Caco-2 (cell line): ENCODE data around the gene SART3. TPM values are rescaled to one million over a fixed set of nuclear protein-coding genes. Genes with fewer than 3 reads are reported as not detected.

Experiments
- BruUV-seq: library from RNA; stranded (reverse); fragments of 400-500 nt; replicated peaks from 2 replicates; lab custom pipeline; 2021; lab: Mats Ljungman, UMichigan
- CTCF ChIA-PET: fragments of 300-600 bp; sonication (Branson Sonifier 250); formaldehyde crosslinking; loops from one replicate; lab custom pipeline; 2022; ENCODE audit warnings: antibody characterized with exemption; lab: Charles Lee
- POLR2A ChIA-PET: fragments of 300-600 bp; sonication (Branson Sonifier 250); formaldehyde crosslinking; loops from one replicate; lab custom pipeline; 2022; ENCODE audit warnings: antibody characterized with exemption; lab: Charles Lee
- DNase-seq, 2 experiments: peaks; one replicate each; pipeline versions ENCODE4 v3.0.0 to v3.0.0-alpha.2; 2020 to 2022
- H3K27me3 ChIP-seq: replicated peaks from 2 replicates; pipeline ENCODE4 v1.6.0; 2011; ENCODE audit warnings: low read length; ENCODE audit not compliant: control insufficient read depth, insufficient read depth
- H3K36me3 ChIP-seq: 2 replicates; pipeline ENCODE4 v1.5.1; 2011; ENCODE audit warnings: low read length; ENCODE audit not compliant: control insufficient read depth, insufficient read depth
- H3K4me1 ChIP-seq: fragments of 250-450 bp; sonication (Bioruptor Pico); 2 replicates; pipeline ENCODE4 v1.5.1; 2020; ENCODE audit warnings: mild to moderate bottlenecking
- H3K4me3 ChIP-seq: 2 replicates; pipeline ENCODE4 v1.5.1; 2011; ENCODE audit warnings: low read depth, mild to moderate bottlenecking, control low read depth, low read length
- H3K9me3 ChIP-seq: fragments of 250-450 bp; sonication (Bioruptor Pico); 2 replicates; pipeline ENCODE4 v1.5.1; 2020; ENCODE audit warnings: mild to moderate bottlenecking, moderate library complexity
- H3K27ac Mint-ChIP-seq: one replicate; pipeline ENCODE4 v1.8.0; 2022; ENCODE audit warnings: mixed read lengths; ENCODE audit not compliant: unreplicated experiment
- H3K27me3 Mint-ChIP-seq: one replicate; pipeline ENCODE4 v1.8.0; 2022; ENCODE audit warnings: mixed read lengths; ENCODE audit not compliant: insufficient read depth, unreplicated experiment
- H3K36me3 Mint-ChIP-seq: one replicate; pipeline ENCODE4 v1.8.0; 2022; ENCODE audit warnings: mild to moderate bottlenecking, mixed read lengths; ENCODE audit not compliant: insufficient read depth, unreplicated experiment
- H3K4me1 Mint-ChIP-seq: one replicate; pipeline ENCODE4 v1.8.0; 2022; ENCODE audit warnings: low read depth, mixed read lengths; ENCODE audit not compliant: unreplicated experiment
- H3K4me3 Mint-ChIP-seq: one replicate; pipeline ENCODE4 v1.8.0; 2022; ENCODE audit warnings: mild to moderate bottlenecking, moderate library complexity, mixed read lengths; ENCODE audit not compliant: unreplicated experiment
- H3K9me3 Mint-ChIP-seq: one replicate; pipeline ENCODE4 v1.8.0; 2022; ENCODE audit warnings: mixed read lengths; ENCODE audit not compliant: unreplicated experiment
- intact Hi-C: fragments of 100-400 bp; cut with micrococcal nuclease; formaldehyde crosslinking; loops from one replicate; pipeline ENCODE4 v1.10.0; 2022; ENCODE audit not compliant: unreplicated experiment
- total RNA-seq: library from RNA; stranded (reverse); gene quantifications from 2 replicates; pipeline ENCODE4 v1.2.3, GENCODE V29; 2022
- TF ChIP-seq, protein P1 (sequence below), 2 experiments: fragments of 200-600 bp in 1 of 2; IDR thresholded peaks; 1 replicate in 1 of 2; 2 replicates in 1 of 2; pipeline versions ENCODE4 v1.5.1 to v1.8.0; 2011 to 2022; ENCODE audit warnings: antibody characterized with exemption in 1 of 2, control low read depth in 1 of 2, inconsistent platforms in 1 of 2, low read depth in 1 of 2, low read length in 1 of 2, mild to moderate bottlenecking in 1 of 2, moderate library complexity in 1 of 2; ENCODE audit not compliant: insufficient read depth in 1 of 2, severe bottlenecking in 1 of 2, unreplicated experiment in 1 of 2

Gene SART3
- total RNA-seq, 1 experiment from 2014 or later: 77.3 TPM

DNA sequence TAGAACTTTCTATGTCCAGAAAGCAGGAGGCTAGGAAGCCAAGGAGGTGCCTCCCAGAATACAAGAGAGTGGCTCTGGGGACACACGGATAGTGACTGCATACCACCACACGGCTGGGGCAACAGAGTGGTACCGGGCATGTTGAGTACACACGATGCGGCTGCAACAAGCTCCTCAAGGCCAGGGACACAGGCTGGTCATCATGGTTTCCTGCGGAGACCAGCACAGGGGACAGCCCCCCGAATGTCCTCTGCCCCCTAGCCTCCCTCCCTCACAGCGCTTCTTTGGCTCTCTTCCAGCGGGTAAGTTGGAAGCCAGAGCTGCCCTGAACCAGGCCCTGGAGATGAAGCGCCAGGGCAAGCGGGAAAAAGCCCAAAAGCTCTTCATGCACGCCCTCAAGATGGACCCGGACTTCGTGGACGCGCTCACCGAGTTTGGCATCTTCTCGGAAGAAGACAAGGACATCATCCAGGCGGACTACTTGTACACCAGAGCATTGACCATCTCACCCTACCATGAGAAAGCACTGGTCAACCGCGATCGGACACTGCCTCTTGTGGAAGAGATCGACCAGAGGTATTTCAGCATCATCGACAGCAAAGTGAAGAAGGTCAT, 42.8 kb downstream of the SART3 start:
- H3K36me3 ChIP-seq: peaks cover 1% of the 10 kb centered on the region; the same call in 1 of the 2 replicates
- peaks cover 83% of the 10 kb centered on the region for H3K36me3 Mint-ChIP-seq
- CTCF ChIA-PET: no interaction called here

DNA sequence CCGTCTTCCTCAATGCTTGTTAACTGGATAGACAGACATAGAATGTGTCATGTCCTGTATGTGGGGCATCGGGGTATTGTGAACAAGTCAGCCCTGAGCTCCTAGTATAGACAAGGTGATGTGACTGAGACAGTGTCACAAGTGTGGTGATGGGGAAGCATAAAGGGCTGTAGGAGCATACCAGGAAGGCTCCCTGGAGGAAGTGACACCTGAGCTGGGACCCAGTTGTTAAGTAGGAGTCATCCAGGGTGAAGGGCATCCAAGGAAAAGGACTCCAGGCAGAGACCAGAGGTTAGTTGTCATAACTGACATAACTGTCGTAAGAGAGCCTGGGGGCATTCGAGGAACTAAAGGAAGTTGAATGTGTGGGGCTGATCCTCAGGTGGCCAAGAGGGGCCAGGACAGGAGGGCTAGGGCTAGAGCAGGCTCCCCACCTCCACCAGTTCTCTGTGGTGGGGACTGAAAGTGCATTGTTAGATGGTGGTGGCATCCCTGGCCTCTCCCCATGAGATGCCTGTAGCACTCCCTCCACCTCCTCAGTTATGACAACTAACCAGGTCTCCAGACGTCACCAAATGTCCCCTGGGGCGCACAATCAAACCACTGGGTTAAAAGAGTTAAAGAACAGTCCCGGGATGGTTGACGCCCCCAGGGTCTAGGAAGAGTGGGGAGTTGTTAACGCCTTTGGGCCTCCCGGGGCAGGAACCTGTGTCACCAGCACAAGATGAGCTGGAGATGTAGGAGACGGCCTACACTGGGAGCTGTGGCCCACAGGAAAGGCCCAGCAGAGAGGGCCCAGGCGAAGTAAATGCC, 43.5 kb downstream of the SART3 start:
- Histone ChIP-seq H3K4me1 (no peaks in the 10 kb centered on the region), H3K4me3 (no peak overlapping the region), H3K27me3 (no peaks in the 10 kb centered on the region), H3K9me3 (no peaks in the 10 kb centered on the region), H3K36me3 (peaks cover 1% of the 10 kb centered on the region; the same call in 1 of the 2 replicates)
- peaks cover 2% of the 10 kb centered on the region for H3K27me3 Mint-ChIP-seq
- peak overlapping the region; percentile 14 for H3K4me3 Mint-ChIP-seq
- ChIA-PET POLR2A (no interaction called here), CTCF (interaction anchor here (0.6 kb wide), 1 partner anchor 103 kb away, joined by 3 read pairs; no protein-coding TSS in a partner anchor)
- H3K27ac Mint-ChIP-seq: no peak overlapping the region
- no TSS peak for BruUV-seq
- intact Hi-C loops: loop anchor here (10.0 kb wide), 1 partner anchor 453 kb away; no protein-coding TSS in a partner anchor
- no peaks in the 10 kb centered on the region for H3K9me3 Mint-ChIP-seq
- TF ChIP-seq, protein P1, sequence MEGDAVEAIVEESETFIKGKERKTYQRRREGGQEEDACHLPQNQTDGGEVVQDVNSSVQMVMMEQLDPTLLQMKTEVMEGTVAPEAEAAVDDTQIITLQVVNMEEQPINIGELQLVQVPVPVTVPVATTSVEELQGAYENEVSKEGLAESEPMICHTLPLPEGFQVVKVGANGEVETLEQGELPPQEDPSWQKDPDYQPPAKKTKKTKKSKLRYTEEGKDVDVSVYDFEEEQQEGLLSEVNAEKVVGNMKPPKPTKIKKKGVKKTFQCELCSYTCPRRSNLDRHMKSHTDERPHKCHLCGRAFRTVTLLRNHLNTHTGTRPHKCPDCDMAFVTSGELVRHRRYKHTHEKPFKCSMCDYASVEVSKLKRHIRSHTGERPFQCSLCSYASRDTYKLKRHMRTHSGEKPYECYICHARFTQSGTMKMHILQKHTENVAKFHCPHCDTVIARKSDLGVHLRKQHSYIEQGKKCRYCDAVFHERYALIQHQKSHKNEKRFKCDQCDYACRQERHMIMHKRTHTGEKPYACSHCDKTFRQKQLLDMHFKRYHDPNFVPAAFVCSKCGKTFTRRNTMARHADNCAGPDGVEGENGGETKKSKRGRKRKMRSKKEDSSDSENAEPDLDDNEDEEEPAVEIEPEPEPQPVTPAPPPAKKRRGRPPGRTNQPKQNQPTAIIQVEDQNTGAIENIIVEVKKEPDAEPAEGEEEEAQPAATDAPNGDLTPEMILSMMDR (IDR thresholded peaks at IDR 0.05; ENCODE audit: insufficient read depth in 1 of 2, low read depth in 1 of 2, low read length in 1 of 2, severe bottlenecking in 1 of 2, unreplicated experiment in 1 of 2): no peak
- peaks cover 80% of the 10 kb centered on the region for H3K36me3 Mint-ChIP-seq
- no peak for DNase-seq
- H3K4me1 Mint-ChIP-seq: peaks cover 18% of the 10 kb centered on the region

More for the DNA sequence above, 42.8 kb downstream of the SART3 start:
- Histone ChIP-seq H3K4me1 (no peaks in the 10 kb centered on the region), H3K4me3 (no peak overlapping the region), H3K27me3 (no peaks in the 10 kb centered on the region), H3K9me3 (no peaks in the 10 kb centered on the region)
- no peak overlapping the region for H3K27ac Mint-ChIP-seq
- TF ChIP-seq, protein P1 (IDR thresholded peaks at IDR 0.05; ENCODE audit: insufficient read depth in 1 of 2, low read depth in 1 of 2, low read length in 1 of 2, severe bottlenecking in 1 of 2, unreplicated experiment in 1 of 2): no peak
- H3K9me3 Mint-ChIP-seq: no peaks in the 10 kb centered on the region
- no TSS peak for BruUV-seq
- H3K27me3 Mint-ChIP-seq: peaks cover under 1% of the 10 kb centered on the region
- DNase-seq: no peak
- intact Hi-C loops: loop anchor here (10.0 kb wide), 1 partner anchor 453 kb away; no protein-coding TSS in a partner anchor
- POLR2A ChIA-PET: no interaction called here
- no peak overlapping the region for H3K4me3 Mint-ChIP-seq
- peaks cover 18% of the 10 kb centered on the region for H3K4me1 Mint-ChIP-seq

DNA sequence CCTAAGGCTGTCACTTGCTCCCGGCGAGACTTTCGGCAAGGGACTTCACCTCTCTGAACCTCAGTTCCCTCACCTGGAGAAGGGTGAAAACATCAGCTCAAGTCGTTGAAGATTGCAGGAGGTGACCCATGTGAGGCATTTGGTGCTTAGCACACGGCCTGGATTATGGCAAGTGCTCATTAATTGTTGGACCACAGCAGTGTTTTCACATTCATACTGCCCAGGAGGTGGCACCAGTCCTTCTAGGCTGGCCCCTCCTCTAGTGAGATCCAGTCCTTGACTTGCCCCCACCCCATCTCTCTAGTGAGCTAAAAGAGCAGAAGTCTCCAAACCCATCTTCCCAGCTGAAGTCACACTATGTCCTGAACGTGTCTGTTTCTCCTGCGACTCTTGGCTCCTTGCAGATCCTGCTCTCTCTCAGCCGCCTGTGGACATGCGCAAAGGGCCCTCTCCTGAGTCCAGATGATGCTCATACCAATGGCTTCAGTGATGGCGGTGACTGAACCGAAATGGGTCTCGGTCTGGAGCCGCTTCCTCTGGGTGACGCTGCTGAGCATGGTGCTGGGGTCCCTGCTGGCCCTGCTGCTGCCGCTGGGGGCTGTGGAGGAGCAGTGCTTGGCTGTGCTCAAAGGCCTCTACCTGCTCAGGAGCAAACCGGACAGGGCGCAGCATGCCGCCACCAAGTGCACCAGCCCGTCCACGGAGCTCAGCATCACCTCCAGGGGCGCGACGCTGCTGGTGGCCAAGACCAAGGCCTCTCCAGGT, 44.3 kb downstream of the SART3 start:
- Mint-ChIP-seq H3K4me1 (peaks cover 18% of the 10 kb centered on the region), H3K27me3 (peaks cover 2% of the 10 kb centered on the region), H3K9me3 (no peaks in the 10 kb centered on the region), H3K27ac (peak overlapping the region; percentile 89), H3K4me3 (peak overlapping the region; percentile 25), H3K36me3 (peaks cover 72% of the 10 kb centered on the region)
- no peaks in the 10 kb centered on the region for H3K9me3 ChIP-seq
- no peaks in the 10 kb centered on the region for H3K4me1 ChIP-seq
- CTCF ChIA-PET: interaction anchor here (0.6 kb wide), 1 partner anchor 103 kb away, joined by 3 read pairs; no protein-coding TSS in a partner anchor
- intact Hi-C loops: loop anchor here (10.0 kb wide), 1 partner anchor 452 kb away; no protein-coding TSS in a partner anchor
- H3K27me3 ChIP-seq: no peaks in the 10 kb centered on the region
- H3K4me3 ChIP-seq: no peak overlapping the region
- TF ChIP-seq, protein P1 (IDR thresholded peaks at IDR 0.05; ENCODE audit: insufficient read depth in 1 of 2, low read depth in 1 of 2, low read length in 1 of 2, severe bottlenecking in 1 of 2, unreplicated experiment in 1 of 2): no peak
- POLR2A ChIA-PET: no interaction called here
- DNase-seq: no peak
- no TSS peak for BruUV-seq
- peaks cover 1% of the 10 kb centered on the region; the same call in 1 of the 2 replicates for H3K36me3 ChIP-seq
